Measurements from ENCODE around the gene EFCAB12. TPM values are rescaled to one million over a fixed set of nuclear protein-coding genes. Genes with fewer than 3 reads are reported as not detected.

The EFCAB12 gene
- total RNA-seq: 1 to 10 TPM in 2 of 3 donors, under 1 TPM in 1; 0.94 to 3.3 (median 1.4) TPM
- 0.65 TPM for total RNA-seq (2013)

GRCh38 chr3:129428376-129429079, at the start of gene EFCAB12:
EFCAB12 (minus strand) TSS chr3:129428636; CDS start chr3:129428488, 148 bp downstream.
- WGBS (ENCODE audit: insufficient coverage): 9% methylated on average over 42 of the region's 42 CpGs
- Histone ChIP-seq H3K4me3 (ENCODE audit: low read length) (peak within 1 kb of the TSS; percentile 38), H3K9me3 (ENCODE audit: control insufficient read depth, insufficient read depth, low read length) (no peaks in the 10 kb centered on the region), H3K27ac (ENCODE audit: low read length) (peak within 1 kb of the TSS; percentile 1), H3K4me1 (ENCODE audit: control insufficient read depth, insufficient read depth, low read length) (peaks cover 22% of the 10 kb centered on the region), H3K36me3 (ENCODE audit: control insufficient read depth, insufficient read depth, low read length) (peaks cover 24% of the 10 kb centered on the region), H3K27me3 (ENCODE audit: control insufficient read depth, insufficient read depth, low read length) (no peaks in the 10 kb centered on the region)
- H3K4me1 Mint-ChIP-seq: peaks cover 26 to 38% of the 10 kb centered on the region in 2 donors
- ATAC-seq (peak; percentile 94 to 99 (median 98)), DNase-seq (peak; percentile 87 to 94)
- H3K9me3 Mint-ChIP-seq: no peaks in the 10 kb centered on the region
- intact Hi-C loops (cut with micrococcal nuclease): loop anchor here (1.0 kb wide), 1 partner anchor 11 kb away; the partner anchor contains the start of gene MBD4
- peak within 1 kb of the TSS; percentile 84 for H3K4me3 Mint-ChIP-seq
- no peaks in the 10 kb centered on the region for H3K27me3 Mint-ChIP-seq (ENCODE audit: low read depth in 2 of 2)
- TF ChIP-seq CTCF (IDR thresholded peaks at IDR 0.05): no peak
- H3K36me3 Mint-ChIP-seq: no peaks in the 10 kb centered on the region
- peak within 1 kb of the TSS; percentile 43 to 67 for H3K27ac Mint-ChIP-seq

- Mint-ChIP-seq H3K4me1 (no peaks in the 10 kb centered on the region), H3K4me3 (no peak overlapping the region), H3K9me3 (no peaks in the 10 kb centered on the region), H3K27me3 (ENCODE audit: low read depth in 2 of 2) (no peaks in the 10 kb centered on the region), H3K36me3 (peaks cover 11% of the 10 kb centered on the region), H3K27ac (no peak overlapping the region)
- no peaks in the 10 kb centered on the region for H3K4me1 ChIP-seq (ENCODE audit: control insufficient read depth, insufficient read depth, low read length)
- intact Hi-C loops (cut with micrococcal nuclease): no loop called here
- H3K27me3 ChIP-seq (ENCODE audit: control insufficient read depth, insufficient read depth, low read length): no peaks in the 10 kb centered on the region
- no peak overlapping the region for H3K4me3 ChIP-seq (ENCODE audit: low read length)
- no peak overlapping the region for H3K27ac ChIP-seq (ENCODE audit: low read length)
- no peak for DNase-seq
- no peaks in the 10 kb centered on the region for H3K9me3 ChIP-seq (ENCODE audit: control insufficient read depth, insufficient read depth, low read length)
- no peak for TF ChIP-seq CTCF (IDR thresholded peaks at IDR 0.05)
- ATAC-seq: no peak
- WGBS (ENCODE audit: insufficient coverage): 93% methylated on average over 6 of the region's 6 CpGs
- H3K36me3 ChIP-seq (ENCODE audit: control insufficient read depth, insufficient read depth, low read length): peaks cover 11% of the 10 kb centered on the region
Observed at GRCh38 chr3:129476586-129476985, 48.1 kb upstream of the EFCAB12 start.

- intact Hi-C loops (cut with micrococcal nuclease): no loop called here
- peaks cover 11% of the 10 kb centered on the region for H3K36me3 ChIP-seq (ENCODE audit: control insufficient read depth, insufficient read depth, low read length)
- Mint-ChIP-seq H3K9me3 (no peaks in the 10 kb centered on the region), H3K27me3 (ENCODE audit: low read depth in 2 of 2) (no peaks in the 10 kb centered on the region), H3K4me3 (no peak overlapping the region), H3K4me1 (no peaks in the 10 kb centered on the region), H3K27ac (no peak overlapping the region), H3K36me3 (peaks cover 11% of the 10 kb centered on the region)
- H3K27me3 ChIP-seq (ENCODE audit: control insufficient read depth, insufficient read depth, low read length): no peaks in the 10 kb centered on the region
- no peaks in the 10 kb centered on the region for H3K4me1 ChIP-seq (ENCODE audit: control insufficient read depth, insufficient read depth, low read length)
- H3K27ac ChIP-seq (ENCODE audit: low read length): no peak overlapping the region
- no peak for DNase-seq
- H3K9me3 ChIP-seq (ENCODE audit: control insufficient read depth, insufficient read depth, low read length): no peaks in the 10 kb centered on the region
- 94% methylated on average over 3 of the region's 3 CpGs for WGBS (ENCODE audit: insufficient coverage)
- no peak overlapping the region for H3K4me3 ChIP-seq (ENCODE audit: low read length)
- no peak for TF ChIP-seq CTCF (IDR thresholded peaks at IDR 0.05)
- ATAC-seq: no peak
Observed at GRCh38 chr3:129475863-129476262, 47.4 kb upstream of the EFCAB12 start.

All from natural killer cell (primary cell).